Measurements from ENCODE around the gene KCNT1. TPM values are rescaled to one million over a fixed set of nuclear protein-coding genes. Genes with fewer than 3 reads are reported as not detected.

Gene KCNT1
- total and polyA plus RNA-seq, 10 of the 15 experiments (the other 5 are each of a cell fraction or from before 2014, with no cell fraction given), result not detected

DNA sequence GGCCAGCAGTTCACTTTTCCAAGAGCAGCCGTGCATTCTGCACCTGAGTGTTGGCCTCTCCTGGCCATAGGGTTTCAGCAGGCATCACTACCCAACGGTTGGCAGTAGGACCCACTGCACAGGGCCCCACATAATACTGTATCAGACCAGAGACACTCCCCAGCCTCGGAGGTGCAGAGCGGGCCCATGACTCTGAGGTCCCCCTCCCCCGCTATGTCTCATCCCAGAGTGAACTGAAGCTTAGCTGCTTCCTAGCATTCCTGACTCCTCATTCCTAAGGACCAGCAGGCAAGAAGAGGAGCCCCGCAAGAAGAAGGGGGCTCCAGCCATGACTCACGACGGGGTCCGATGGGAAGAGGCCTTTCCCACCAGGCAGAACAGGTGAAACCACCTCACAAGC, 138.1 kb downstream of the KCNT1 start (continued):
- TF ChIP-seq PML (IDR thresholded peaks at IDR 0.05; ENCODE audit: low read length), result no peak
- no peak for TF ChIP-seq SREBF2 (IDR thresholded peaks at IDR 0.05; ENCODE audit: low read length)
- TF ChIP-seq MEF2B (IDR thresholded peaks at IDR 0.05; ENCODE audit: partially characterized antibody, poor library complexity, severe bottlenecking), result no peak

- ChIA-PET POLR2A (no interaction called here), CTCF (interaction anchor here (0.6 to 1.1 kb wide), 2 partner anchors 14 to 299 kb away, joined by 3 to 5 read pairs; no protein-coding TSS in a partner anchor), SMC1A (ENCODE audit: uncharacterized antibody, unreplicated experiment) (no interaction called here), RAD21 (ENCODE audit: unreplicated experiment) (no interaction called here)
- in situ Hi-C loops (cut with MboI), result no loop called here
- H3K4me2 ChIP-seq (ENCODE audit: control insufficient read depth, insufficient read depth), result no peak overlapping the region
- H3K4me1 ChIP-seq (ENCODE audit: control insufficient read depth, insufficient read depth, low read length), result no peaks in the 10 kb centered on the region
- ATAC-seq (no peak), FAIRE-seq (no peak), DNase-seq (ENCODE audit: low read depth, low spot score) (no peak)
- H3K4me3 ChIP-seq, result no peak overlapping the region
- TF ChIP-seq CBX5 (IDR thresholded peaks at IDR 0.05; ENCODE audit: low read depth) (no peak), WRNIP1 (IDR thresholded peaks at IDR 0.05; ENCODE audit: borderline replicate concordance, low read depth, low read length) (no peak), EGR1 (IDR thresholded peaks at IDR 0.05; ENCODE audit: borderline replicate concordance in 1 of 2, low read depth in 2 of 2, low read length in 2 of 2) (no peak), E2F8 (IDR thresholded peaks at IDR 0.05; ENCODE audit: low read depth, partially characterized antibody) (no peak), JUNB (IDR thresholded peaks at IDR 0.05) (no peak), CHD4 (IDR thresholded peaks at IDR 0.05) (no peak), MAX (IDR thresholded peaks at IDR 0.05; ENCODE audit: low read depth, low read length) (no peak), HCFC1 (IDR thresholded peaks at IDR 0.05; ENCODE audit: low read length) (no peak), ASH2L (IDR thresholded peaks at IDR 0.05; ENCODE audit: borderline replicate concordance, low read depth) (no peak), STAT3 (IDR thresholded peaks at IDR 0.05; ENCODE audit: low read depth, low read length) (no peak)
- TF ChIP-seq, protein P1, sequence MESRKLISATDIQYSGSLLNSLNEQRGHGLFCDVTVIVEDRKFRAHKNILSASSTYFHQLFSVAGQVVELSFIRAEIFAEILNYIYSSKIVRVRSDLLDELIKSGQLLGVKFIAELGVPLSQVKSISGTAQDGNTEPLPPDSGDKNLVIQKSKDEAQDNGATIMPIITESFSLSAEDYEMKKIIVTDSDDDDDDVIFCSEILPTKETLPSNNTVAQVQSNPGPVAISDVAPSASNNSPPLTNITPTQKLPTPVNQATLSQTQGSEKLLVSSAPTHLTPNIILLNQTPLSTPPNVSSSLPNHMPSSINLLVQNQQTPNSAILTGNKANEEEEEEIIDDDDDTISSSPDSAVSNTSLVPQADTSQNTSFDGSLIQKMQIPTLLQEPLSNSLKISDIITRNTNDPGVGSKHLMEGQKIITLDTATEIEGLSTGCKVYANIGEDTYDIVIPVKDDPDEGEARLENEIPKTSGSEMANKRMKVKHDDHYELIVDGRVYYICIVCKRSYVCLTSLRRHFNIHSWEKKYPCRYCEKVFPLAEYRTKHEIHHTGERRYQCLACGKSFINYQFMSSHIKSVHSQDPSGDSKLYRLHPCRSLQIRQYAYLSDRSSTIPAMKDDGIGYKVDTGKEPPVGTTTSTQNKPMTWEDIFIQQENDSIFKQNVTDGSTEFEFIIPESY (IDR thresholded peaks at IDR 0.05), result no peak
- no peaks in the 10 kb centered on the region; the same call in 1 of the 2 replicates for H3K79me2 ChIP-seq (ENCODE audit: control insufficient read depth, insufficient read depth, low read length)
- no peaks in the 10 kb centered on the region for H3K27me3 ChIP-seq (replicated peaks in 1 of 2; ENCODE audit: control insufficient read depth in 2 of 2, insufficient read depth in 2 of 2, low read length in 1 of 2)
- no TSS peak for BruUV-seq (replicated peaks)
- 95% methylated on average over 7 of the region's 7 CpGs for WGBS (ENCODE audit: insufficient coverage, insufficient replicate concordance, low lambda C conversion rate, missing lambda C conversion rate)
- no peak overlapping the region for H3K27ac ChIP-seq (ENCODE audit: control insufficient read depth, insufficient read depth)
- peaks cover 4 to 8% of the 10 kb centered on the region in 2 experiments; a peak in 3 of 4 replicates for H3K36me3 ChIP-seq (ENCODE audit: control insufficient read depth in 2 of 2, insufficient read depth in 2 of 2, low read length in 1 of 2)
- H4K20me1 ChIP-seq (ENCODE audit: control insufficient read depth, insufficient read depth), result no peaks in the 10 kb centered on the region
- H2AFZ ChIP-seq (ENCODE audit: control insufficient read depth, low read depth, low read length), result no peak overlapping the region
- intact Hi-C loops (cut with micrococcal nuclease; ENCODE audit: unreplicated experiment), result no loop called here
- no peaks in the 10 kb centered on the region; the same call in 2 of the 3 replicates for H3K9me3 ChIP-seq (replicated peaks; ENCODE audit: control insufficient read depth, insufficient read depth, low read length)
- H3K9ac ChIP-seq (ENCODE audit: control insufficient read depth, insufficient read depth, low read length), result no peak overlapping the region
Measured at GRCh38 chr9:135840539-135840938, 138.6 kb downstream of the KCNT1 start.

All from GM12878 (cell line).